K562 (cell line): ENCODE results near the gene CBX1. TPM values are rescaled to one million over a fixed set of nuclear protein-coding genes. Genes with fewer than 3 reads are reported as not detected.

Experiments
- ATF3 ChIP-seq, 2 experiments: fragments of 450-650 bp in 1 of 2; sonication (generic) in 1 of 2; formaldehyde crosslinking in 1 of 2; IDR thresholded peaks in 1 of 2; conservative IDR thresholded peaks in 1 of 2; 2 replicates each; pipeline versions ENCODE4 v1.6.1 to v1.8.1; 2016 to 2023; ENCODE audit warnings: mild to moderate bottlenecking in 2 of 2, moderate library complexity in 2 of 2, inconsistent platforms in 1 of 2, missing genetic modification reagents in 1 of 2
- EHMT2 ChIP-seq: fragments of 450-650 bp; IDR thresholded peaks from 2 replicates; pipeline ENCODE4 v1.6.1; 2018; ENCODE audit warnings: antibody characterized with exemption
- GABPA ChIP-seq: fragments of 200-800 bp; sonication (Bioruptor generic); conservative IDR thresholded peaks from 2 replicates; pipeline ENCODE4 v1.6.1; 2016; ENCODE audit warnings: low read depth, missing genetic modification characterization, missing compliant biosample characterization
- HBP1 ChIP-seq: fragments of 450-650 bp; formaldehyde crosslinking; IDR thresholded peaks from 2 replicates; pipeline ENCODE4 v1.4.0; 2022; ENCODE audit warnings: missing genetic modification characterization
- MBD1 ChIP-seq: fragments of 250-450 bp; sonication (Bioruptor Pico); IDR thresholded peaks from 2 replicates; pipeline ENCODE4 v1.8.0; 2022; ENCODE audit warnings: inconsistent platforms
- PTTG1 ChIP-seq: fragments of 450-650 bp; IDR thresholded peaks from 2 replicates; pipeline ENCODE4 v1.6.1; 2016; ENCODE audit warnings: low read depth, mild to moderate bottlenecking, missing genetic modification characterization, missing compliant biosample characterization
- RREB1 ChIP-seq: fragments of 250-450 bp; sonication (Bioruptor Pico); IDR thresholded peaks from 2 replicates; pipeline ENCODE4 v1.4.0; 2020
- ZKSCAN8 ChIP-seq: fragments of 200-800 bp; sonication (Bioruptor generic); IDR thresholded peaks from 2 replicates; pipeline ENCODE4 v1.6.1; 2016; ENCODE audit warnings: missing genetic modification characterization, missing compliant biosample characterization
- ZNF3 ChIP-seq: fragments of 250-450 bp; sonication (Bioruptor Pico); IDR thresholded peaks from 2 replicates; pipeline ENCODE4 v1.5.0; 2021; ENCODE audit warnings: mild to moderate bottlenecking, moderate library complexity
- ZNF398 ChIP-seq: fragments of 250-450 bp; sonication (Bioruptor Pico); IDR thresholded peaks from 2 replicates; pipeline ENCODE4 v1.8.0; 2021; ENCODE audit warnings: moderate library complexity, mild to moderate bottlenecking, inconsistent platforms
- ZNF740 ChIP-seq, 3 experiments: fragments of 200-800 bp in 1 of 3; sonication (Bioruptor generic) in 1 of 3; sonication (generic) in 1 of 3; formaldehyde crosslinking in 1 of 3; IDR thresholded peaks; 2 replicates each; pipeline versions ENCODE4 v1.6.1 to v1.8.0; 2016 to 2022; ENCODE audit warnings: mild to moderate bottlenecking in 2 of 3, missing compliant biosample characterization in 2 of 3, missing genetic modification characterization in 2 of 3, missing genetic modification reagents in 1 of 3
- polyA plus RNA-seq, 8 experiments: library from polyadenylated mRNA; depleted of rRNA in 4 of 8; stranded (reverse) in 5 of 8; unstranded in 3 of 8; fragments of >200 nt; fragmentation: Nextera tagmentation in 2 of 8; fragmentation: Illumina TruSeq in 1 of 8; extraction: Ambion mirVana in 2 of 8; extraction: Trizol in 1 of 8; gene quantifications; 2 replicates each; pipeline versions ENCODE4 v1.2.1 to v1.2.3, GENCODE V29; 2011 to 2014; ENCODE audit warnings: inconsistent platforms in 1 of 8, missing spikeins in 1 of 8
- total RNA-seq, 7 experiments: library from RNA; depleted of rRNA in 6 of 7; stranded (reverse); fragments of >200 nt in 6 of 7; fragmentation: Illumina TruSeq in 2 of 7; extraction: Trizol in 2 of 7; gene quantifications; 2 replicates each; pipeline versions ENCODE4 v1.2.1 to v1.2.3, GENCODE V29; 2011 to 2021; ENCODE audit warnings: low replicate concordance in 1 of 7

The CBX1 gene
- total and polyA plus RNA-seq, 9 of the 15 experiments (the other 6 are each of a cell fraction or from before 2014, with no cell fraction given): 10.6 to 95.7 (median 52.7) TPM

GRCh38 chr17:48055531-48056245 lies 45.6 kb downstream of the CBX1 start (continued):
- TF ChIP-seq ZNF740 (CRISPR knock-in tag; IDR thresholded peaks at IDR 0.05) (no peak), ZNF740 (tag; IDR thresholded peaks at IDR 0.05) (no peak), EHMT2 (no peak), ATF3 (IDR thresholded peaks at IDR 0.05) (peak; percentile 97), ATF3 (CRISPR knock-in tag; conservative IDR thresholded peaks at IDR 0.05) (no peak), ZNF398 (CRISPR knock-in tag) (0 out of 2 replicates have a peak, but pooled peaks have one; percentile 21), RREB1 (peak; percentile 51; the same call in 1 of the 2 replicates), HBP1 (CRISPR knock-in tag) (peak; percentile 81; the same call in 1 of the 2 replicates), MBD1 (no peak), ZNF3 (CRISPR knock-in tag) (no peak), ZKSCAN8 (0 out of 2 replicates have a peak, but pooled peaks have one; percentile 66), PTTG1 (tag) (0 out of 2 replicates have a peak, but pooled peaks have one; percentile 8), GABPA (peak; percentile 42; the same call in 1 of the 2 replicates)
